ENCODE results near the gene CTLA4. TPM values are rescaled to one million over a fixed set of nuclear protein-coding genes. Genes with fewer than 3 reads are reported as not detected.

The CTLA4 gene
- total and polyA plus RNA-seq, 9 of the 15 experiments (the other 6 are each of a cell fraction or from before 2014, with no cell fraction given), result 0.10 to 0.22 (median 0.11) TPM; not detected in 4

GRCh38 chr2:203905656-203906055 is 38.1 kb downstream of the CTLA4 start:
- H2AFZ ChIP-seq (ENCODE audit: low read depth, low read length), result no peak overlapping the region
- H3K9me3 ChIP-seq (replicated peaks; ENCODE audit: control insufficient read depth, insufficient read depth, low read depth, low read length), result no peaks in the 10 kb centered on the region
- H3K4me2 ChIP-seq (ENCODE audit: insufficient read depth, low read length), result no peak overlapping the region
- H3K79me2 ChIP-seq (ENCODE audit: control insufficient read depth, insufficient read depth, low read length), result no peaks in the 10 kb centered on the region
- no peaks in the 10 kb centered on the region for H3K9me1 ChIP-seq (ENCODE audit: control insufficient read depth, insufficient read depth, low read length)
- no peaks in the 10 kb centered on the region for H3K27me3 ChIP-seq (ENCODE audit: control insufficient read depth in 2 of 2, insufficient read depth in 2 of 2, low read length in 2 of 2)
- ChIA-PET POLR2A (interaction anchor here (0.6 to 0.7 kb wide), 2 partner anchors 9 to 1472 kb away, joined by 3 to 4 read pairs; no protein-coding TSS in a partner anchor), CTCF (ENCODE audit: low intra/inter-chr PET ratio) (no interaction called here)
- H3K9ac ChIP-seq (ENCODE audit: insufficient read depth in 1 of 2, low read depth in 2 of 2, low read length in 2 of 2), result no peak overlapping the region
- no peak for FAIRE-seq
- no TSS peak for BruUV-seq (replicated peaks)
- no peaks in the 10 kb centered on the region for H3K4me1 ChIP-seq (replicated peaks in 1 of 2; ENCODE audit: control insufficient read depth in 2 of 2, insufficient read depth in 2 of 2, low read length in 2 of 2)
- ATAC-seq, result no peak
- no peak for DNase-seq (ENCODE audit: extremely low read depth in 1 of 4, low spot score in 3 of 4)
- in situ Hi-C loops (cut with MboI) (no loop called here), intact Hi-C loops (cut with micrococcal nuclease) (loop anchor here (5.0 kb wide), 2 partner anchors 143 to 423 kb away; no protein-coding TSS in a partner anchor)
- H3K4me3 ChIP-seq, result no peak overlapping the region
- H4K20me1 ChIP-seq (replicated peaks; ENCODE audit: control insufficient read depth, insufficient read depth, low read length), result no peaks in the 10 kb centered on the region
- TF ChIP-seq MAZ (CRISPR knock-in tag; conservative IDR thresholded peaks at IDR 0.05 in 1 of 2, IDR thresholded peaks at IDR 0.05 in 1 of 2) (no peak), ZNF3 (CRISPR knock-in tag; IDR thresholded peaks at IDR 0.05) (no peak), ZKSCAN1 (IDR thresholded peaks at IDR 0.05; ENCODE audit: low read depth, low read length) (no peak), CSDE1 (IDR thresholded peaks at IDR 0.05) (no peak), ZNF699 (CRISPR knock-in tag; IDR thresholded peaks at IDR 0.05; ENCODE audit: insufficient replicate concordance) (no peak), ZFPM2 (CRISPR knock-in tag; IDR thresholded peaks at IDR 0.05) (no peak), ZBTB9 (CRISPR knock-in tag; IDR thresholded peaks at IDR 0.05) (no peak), MECOM (CRISPR knock-in tag; IDR thresholded peaks at IDR 0.05) (no peak), CTBP1 (IDR thresholded peaks at IDR 0.05; ENCODE audit: borderline replicate concordance) (no peak)
- H3K27ac ChIP-seq (ENCODE audit: extremely low read depth, low read depth, low read length), result no peak overlapping the region
- no peaks in the 10 kb centered on the region for H3K36me3 ChIP-seq (ENCODE audit: control insufficient read depth, insufficient read depth, low read length)
